Measurements from ENCODE around the gene CSHL1.
"Not testable (repeated sequence)": the region's sequence is repeated elsewhere in the genome, so short reads cannot be mapped to it uniquely, and the experiment has no call there.

The CSHL1 gene

DNA sequence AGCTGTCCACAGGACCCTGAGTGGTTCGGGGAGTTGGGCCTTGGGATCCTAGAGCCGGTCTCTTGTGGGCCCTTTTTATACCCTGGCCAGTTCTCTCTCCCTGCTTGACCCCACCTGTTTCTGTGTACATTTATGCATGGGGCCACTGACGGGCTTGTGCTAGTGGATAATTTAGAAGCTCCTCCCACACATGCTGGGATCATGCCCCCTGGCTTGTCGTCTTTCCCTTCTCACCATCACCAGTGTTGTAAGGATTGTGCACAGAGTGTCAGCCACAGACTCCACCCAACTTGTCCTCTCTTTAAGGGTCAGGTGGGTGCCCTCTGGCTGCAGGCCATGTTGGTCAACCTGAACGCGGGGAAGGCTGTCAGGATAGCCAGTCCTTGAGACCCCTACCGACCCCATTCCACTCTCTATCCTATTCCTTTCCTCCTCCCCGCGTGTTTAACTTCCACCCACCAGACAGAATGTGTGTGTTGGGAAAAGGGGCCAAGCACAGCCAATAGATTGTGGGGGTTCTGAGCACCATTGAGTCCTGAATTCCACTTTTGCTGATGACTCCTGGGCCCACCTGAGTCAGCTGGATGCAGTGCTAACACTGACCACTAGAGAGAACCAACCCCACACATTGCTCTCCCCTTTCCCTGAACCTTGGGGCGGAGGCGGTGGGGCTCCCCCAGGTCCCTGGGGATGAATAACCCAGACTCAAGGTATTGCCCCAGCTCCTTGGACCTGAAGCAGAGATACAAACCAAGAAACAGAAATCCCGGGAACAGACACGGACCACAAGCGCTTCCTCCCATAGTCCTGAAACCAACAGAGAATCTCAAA lies 14.3 kb downstream of the CSHL1 start, which contains the start of gene CSH1:
TSS of gene CSH1 (minus strand) at position 51 of the 831 bp plus-strand sequence. CDS start 63 bp downstream, outside the sequence.
- H3K4me3 ChIP-seq (ENCODE audit: low read length); DNase-seq (ENCODE audit: low read depth): not testable (repeated sequence)

DNA sequence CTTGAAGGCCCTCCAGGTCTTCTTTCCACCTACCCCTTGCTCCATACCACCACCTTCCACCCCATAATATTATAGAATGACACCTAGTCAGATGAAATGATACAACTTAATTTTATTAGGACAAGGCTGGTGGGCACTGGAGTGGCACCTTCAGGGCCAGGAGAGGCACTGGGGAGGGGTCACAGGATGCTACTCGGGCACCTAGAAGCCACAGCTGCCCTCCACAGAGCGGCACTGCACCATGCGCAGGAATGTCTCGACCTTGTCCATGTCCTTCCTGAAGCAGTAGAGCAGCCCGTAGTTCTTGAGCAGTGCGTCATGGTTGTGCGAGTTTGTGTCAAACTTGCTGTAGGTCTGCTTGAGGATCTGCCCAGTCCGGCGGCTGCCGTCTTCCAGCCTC lies 16.2 kb downstream of the CSHL1 start:
- not testable (repeated sequence) for H3K4me3 ChIP-seq (ENCODE audit: low read length); DNase-seq (ENCODE audit: low read depth)

DNA sequence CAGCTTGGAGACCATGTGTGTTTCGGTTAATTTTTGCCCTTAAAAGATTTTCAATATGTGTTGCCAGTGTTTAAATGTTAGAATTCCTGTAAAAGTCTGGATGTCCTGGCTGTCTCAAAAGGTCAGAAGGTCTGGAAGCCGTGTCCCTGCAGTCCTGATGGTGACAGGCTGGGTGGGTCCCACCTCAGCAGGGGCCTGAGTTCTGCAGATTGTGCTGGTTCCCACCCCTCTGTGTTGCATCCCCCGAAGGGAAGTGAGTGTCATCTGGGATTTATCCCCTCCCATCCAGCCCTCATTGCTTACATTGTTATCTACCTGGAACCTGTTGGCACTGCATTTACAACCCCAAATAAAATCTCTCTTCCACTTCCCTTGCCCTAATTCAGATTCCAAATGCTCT lies 17.0 kb downstream of the CSHL1 start:
- DNase-seq (ENCODE audit: low read depth); H3K4me3 ChIP-seq (ENCODE audit: low read length): not testable (repeated sequence)

DNA sequence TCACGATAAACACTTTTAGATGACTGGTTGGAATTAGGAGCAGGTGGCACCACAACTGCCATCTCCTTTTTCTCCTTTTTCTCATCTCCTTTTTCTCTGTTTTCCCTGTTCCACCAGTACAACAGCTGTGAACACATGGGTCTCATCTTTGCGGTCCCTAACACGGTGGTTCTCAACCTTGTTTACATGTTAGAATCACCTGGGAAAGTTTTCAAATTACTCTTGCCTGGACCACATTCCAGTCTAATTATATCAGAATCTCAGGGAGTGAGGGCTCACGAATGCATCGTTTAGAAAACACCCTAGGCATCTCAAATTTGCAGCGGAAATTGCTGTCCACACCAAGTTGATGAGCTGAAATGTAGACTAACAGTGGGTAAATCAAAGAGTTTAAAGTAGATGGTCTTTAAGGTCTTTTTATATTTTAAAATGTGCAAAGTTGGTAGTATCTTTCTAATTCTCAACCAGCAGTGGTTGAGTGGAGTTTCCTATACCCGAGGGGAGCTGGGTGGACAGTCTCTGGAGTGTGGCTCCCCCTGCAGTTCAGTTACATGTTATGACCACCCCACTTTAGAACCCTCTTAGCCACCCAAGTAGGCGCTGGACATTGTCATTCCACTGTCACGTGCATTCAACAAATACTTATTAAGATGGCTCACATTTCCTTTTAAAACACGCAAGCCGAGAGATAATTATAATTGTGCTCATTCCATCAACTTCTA lies 18.6 kb downstream of the CSHL1 start:
- TF ChIP-seq, protein P1, sequence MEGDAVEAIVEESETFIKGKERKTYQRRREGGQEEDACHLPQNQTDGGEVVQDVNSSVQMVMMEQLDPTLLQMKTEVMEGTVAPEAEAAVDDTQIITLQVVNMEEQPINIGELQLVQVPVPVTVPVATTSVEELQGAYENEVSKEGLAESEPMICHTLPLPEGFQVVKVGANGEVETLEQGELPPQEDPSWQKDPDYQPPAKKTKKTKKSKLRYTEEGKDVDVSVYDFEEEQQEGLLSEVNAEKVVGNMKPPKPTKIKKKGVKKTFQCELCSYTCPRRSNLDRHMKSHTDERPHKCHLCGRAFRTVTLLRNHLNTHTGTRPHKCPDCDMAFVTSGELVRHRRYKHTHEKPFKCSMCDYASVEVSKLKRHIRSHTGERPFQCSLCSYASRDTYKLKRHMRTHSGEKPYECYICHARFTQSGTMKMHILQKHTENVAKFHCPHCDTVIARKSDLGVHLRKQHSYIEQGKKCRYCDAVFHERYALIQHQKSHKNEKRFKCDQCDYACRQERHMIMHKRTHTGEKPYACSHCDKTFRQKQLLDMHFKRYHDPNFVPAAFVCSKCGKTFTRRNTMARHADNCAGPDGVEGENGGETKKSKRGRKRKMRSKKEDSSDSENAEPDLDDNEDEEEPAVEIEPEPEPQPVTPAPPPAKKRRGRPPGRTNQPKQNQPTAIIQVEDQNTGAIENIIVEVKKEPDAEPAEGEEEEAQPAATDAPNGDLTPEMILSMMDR (conservative IDR thresholded peaks at IDR 0.05; ENCODE audit: low read length), result peak; percentile 22
- not testable (repeated sequence) for DNase-seq (ENCODE audit: low read depth); H3K4me3 ChIP-seq (ENCODE audit: low read length)

DNA sequence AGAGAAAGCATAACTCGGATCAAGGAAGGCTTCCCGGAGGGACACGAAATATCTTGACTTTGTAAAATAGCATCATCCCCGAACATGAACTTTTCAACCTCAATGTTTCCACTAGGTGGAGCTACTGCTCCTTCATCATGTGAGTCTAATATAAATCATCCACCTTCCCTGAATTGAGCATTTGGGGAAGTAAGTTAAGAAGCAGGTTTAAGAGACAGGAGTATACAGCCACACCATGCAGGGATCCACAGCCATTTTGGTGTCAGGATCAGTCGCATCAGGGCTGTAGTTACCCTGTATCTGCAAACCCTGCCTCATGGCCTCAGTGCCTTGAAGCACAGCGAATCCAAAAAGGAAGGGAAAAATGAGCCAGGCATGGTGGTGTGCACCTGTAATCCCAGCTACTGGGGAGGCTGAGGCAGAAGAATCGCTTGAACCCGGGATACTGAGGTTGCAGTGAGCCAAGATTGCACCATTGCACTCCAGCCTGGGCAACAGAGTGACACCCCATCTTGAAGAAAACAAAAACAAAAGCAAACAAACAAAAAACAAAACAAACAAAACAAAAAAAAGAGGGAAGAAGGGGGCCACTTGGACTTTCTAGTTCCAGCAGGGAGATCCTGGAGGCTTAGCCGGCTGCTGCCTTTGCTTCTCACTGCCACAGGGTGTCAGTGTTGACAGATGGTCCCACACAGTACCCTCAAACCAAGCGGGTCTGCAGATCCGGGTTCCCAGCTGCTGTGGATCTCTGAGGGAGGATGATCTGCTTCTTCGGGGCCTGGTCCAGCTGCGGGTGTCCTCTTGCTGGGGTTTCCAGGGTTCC lies 21.8 kb downstream of the CSHL1 start:
- peak; percentile 43 for DNase-seq (ENCODE audit: low read depth)
- TF ChIP-seq, protein P1 (conservative IDR thresholded peaks at IDR 0.05; ENCODE audit: low read length), result peak; percentile 57
- not testable (repeated sequence) for H3K4me3 ChIP-seq (ENCODE audit: low read length)

DNA sequence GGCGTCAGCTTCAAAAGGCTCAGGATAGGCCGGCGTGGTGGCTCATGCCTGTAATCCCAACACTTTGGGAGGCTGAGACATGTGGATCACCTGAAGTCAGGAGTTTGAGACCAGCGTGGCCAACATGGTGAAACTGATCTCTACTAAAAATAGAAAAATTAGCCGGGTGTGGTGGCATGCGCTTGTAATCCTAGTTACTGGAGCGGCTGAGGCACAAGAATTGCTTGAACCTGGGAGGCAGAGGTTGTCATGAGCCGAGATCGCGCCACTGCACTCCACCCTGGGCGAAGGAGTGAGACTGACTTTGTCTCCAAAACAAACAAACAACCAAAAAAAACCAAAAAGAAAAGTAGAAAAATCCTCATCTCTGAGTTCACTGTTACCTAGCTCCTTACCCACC lies 25.9 kb downstream of the CSHL1 start:
- not testable (repeated sequence) for DNase-seq (ENCODE audit: low read depth); H3K4me3 ChIP-seq (ENCODE audit: low read length)

DNA sequence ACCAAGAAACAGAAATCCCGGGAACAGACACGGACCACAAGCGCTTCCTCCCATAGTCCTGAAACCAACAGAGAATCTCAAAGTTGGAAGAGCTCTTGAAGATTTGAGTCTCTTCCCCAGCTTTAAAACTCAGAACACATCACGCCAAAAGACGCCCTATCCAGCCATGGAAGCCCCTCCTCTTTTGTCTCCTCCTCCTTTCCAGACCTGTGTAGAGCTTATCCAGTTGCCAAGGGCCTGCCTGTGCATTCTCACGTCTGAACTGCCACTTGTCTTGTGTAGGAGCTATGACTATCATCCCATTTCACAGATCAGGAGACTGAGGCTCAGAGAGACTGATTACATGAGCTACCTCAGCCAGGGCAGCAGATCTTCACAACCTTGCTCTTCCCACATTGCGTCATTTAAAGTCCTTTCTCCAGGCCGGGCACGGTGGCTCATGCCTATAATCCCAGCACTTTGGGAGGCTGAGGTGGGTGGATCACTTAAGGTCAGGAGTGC lies 28.4 kb downstream of the CSHL1 start:
- DNase-seq (ENCODE audit: low read depth), result not testable (repeated sequence)

DNA sequence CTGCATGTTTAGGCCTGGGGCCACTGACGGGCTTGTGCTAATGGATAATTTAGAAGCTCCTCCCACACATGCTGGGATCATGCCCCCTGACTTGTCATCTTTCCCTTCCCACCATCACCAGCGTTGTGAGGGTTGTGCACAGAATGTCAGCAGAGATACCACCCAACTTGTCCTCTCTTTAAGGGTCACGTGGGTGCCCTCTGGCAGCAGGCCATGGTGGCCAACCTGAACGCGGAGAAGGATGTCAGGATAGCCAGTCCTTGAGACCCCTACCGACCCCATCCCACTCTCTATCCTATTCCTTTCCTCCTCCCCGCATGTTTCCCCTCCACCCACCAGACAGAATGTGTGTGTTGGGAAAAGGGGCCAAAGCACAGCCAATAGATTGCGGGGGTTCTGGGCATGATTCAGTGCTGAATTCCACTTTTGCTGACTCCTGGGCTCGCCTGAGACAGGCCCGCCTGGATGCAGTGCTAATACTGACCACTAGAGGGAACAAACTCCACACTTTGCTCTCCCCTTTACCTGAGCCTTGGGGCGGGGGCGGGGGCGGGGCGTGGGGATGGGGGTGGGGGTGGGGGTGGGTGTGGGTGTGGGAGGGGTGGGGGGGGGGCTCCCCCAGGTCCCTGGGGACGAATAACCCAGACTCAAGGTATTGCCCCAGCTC lies 29.0 kb downstream of the CSHL1 start, which contains the start of gene GH2:
TSS of gene GH2 (minus strand) at position 10 of the 667 bp plus-strand sequence. CDS start 143 bp downstream, outside the sequence.
- TF ChIP-seq, protein P1 (conservative IDR thresholded peaks at IDR 0.05; ENCODE audit: low read length), result peak; percentile 66
- H3K4me3 ChIP-seq (ENCODE audit: low read length), result no peak within 1 kb of the TSS
- DNase-seq (ENCODE audit: low read depth), result peak; percentile 36

More for the DNA sequence above, 28.4 kb downstream of the CSHL1 start:
- not testable (repeated sequence) for H3K4me3 ChIP-seq (ENCODE audit: low read length)

DNA sequence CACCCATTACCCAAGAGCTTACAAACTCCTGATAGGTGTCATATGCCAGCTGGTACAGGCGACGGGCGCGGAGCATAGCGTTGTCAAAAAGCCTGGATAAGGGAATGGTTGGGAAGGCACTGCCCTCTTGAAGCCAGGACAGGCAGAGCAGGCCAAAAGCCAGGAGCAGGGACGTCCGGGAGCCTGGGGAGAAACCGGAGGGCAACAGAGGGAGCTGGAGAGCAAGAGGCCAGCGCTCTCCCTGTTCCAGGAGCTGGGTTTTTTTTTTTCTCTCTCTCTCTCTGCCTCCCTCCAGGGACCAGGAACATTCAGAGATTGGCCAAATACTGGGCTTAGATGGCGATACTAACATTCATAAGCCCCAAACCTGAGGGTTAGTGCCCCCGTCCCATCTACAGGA lies 29.7 kb downstream of the CSHL1 start:
- H3K4me3 ChIP-seq (ENCODE audit: low read length); DNase-seq (ENCODE audit: low read depth): not testable (repeated sequence)
- TF ChIP-seq, protein P1 (conservative IDR thresholded peaks at IDR 0.05; ENCODE audit: low read length), result 0 out of 2 replicates have a peak, but pooled peaks have one; percentile 20
